SKM-1 (cell line): ENCODE results near the gene FGF12.

Source experiments
- DNase-seq: peaks from one replicate; lab custom pipeline; 2025; ENCODE audit not compliant: unreplicated experiment; lab: John Stamatoyannopoulos, UW

FGF12 gene

GRCh38 chr3:192130534-192131132 lies 596.7 kb downstream of the FGF12 start:
- DNase-seq, result peak; percentile 18

- no peak for DNase-seq
Observed at GRCh38 chr3:192129586-192129985, 597.8 kb downstream of the FGF12 start.

GRCh38 chr3:192128922-192129321 lies 598.4 kb downstream of the FGF12 start:
- DNase-seq, result no peak

- no peak for DNase-seq
Observed at GRCh38 chr3:192128060-192128459, 599.3 kb downstream of the FGF12 start.

GRCh38 chr3:192122832-192123594 lies 604.3 kb downstream of the FGF12 start:
- peak; percentile 68 for DNase-seq

- DNase-seq, result no peak
Observed at GRCh38 chr3:192121923-192122322, 605.4 kb downstream of the FGF12 start.

GRCh38 chr3:192108820-192109219 lies 618.5 kb downstream of the FGF12 start:
- no peak for DNase-seq

- no peak for DNase-seq
Observed at GRCh38 chr3:192106543-192106942, 620.8 kb downstream of the FGF12 start.

GRCh38 chr3:192092388-192093005 lies 634.8 kb downstream of the FGF12 start:
- DNase-seq, result no peak

GRCh38 chr3:192091831-192092230 lies 635.5 kb downstream of the FGF12 start:
- DNase-seq, result no peak

GRCh38 chr3:192090586-192090985 lies 636.8 kb downstream of the FGF12 start:
- no peak for DNase-seq
